Embryonic facial prominence (tissue), 1 donor: ENCODE data around the gene AEBP2.

ENCODE experiments used
- DNase-seq: peaks from one replicate; pipeline ENCODE4 v3.0.0-alpha.2; 2016; ENCODE audit errors: extremely low spot score

AEBP2 gene

GRCh38 chr12:19506497-19506896 is 67.2 kb downstream of the AEBP2 start:
- no peak for DNase-seq

GRCh38 chr12:19507823-19508222 is 68.5 kb downstream of the AEBP2 start:
- DNase-seq, result no peak

- no peak for DNase-seq
These were observed 71.2 kb downstream of the AEBP2 start for GRCh38 chr12:19510461-19510860.

- DNase-seq, result no peak
These were observed 75.9 kb downstream of the AEBP2 start for GRCh38 chr12:19515179-19515578.

GRCh38 chr12:19517583-19517982 is 78.3 kb downstream of the AEBP2 start:
- DNase-seq, result no peak

GRCh38 chr12:19518209-19518608 is 78.9 kb downstream of the AEBP2 start:
- no peak for DNase-seq

- DNase-seq, result no peak
These were observed 81.5 kb downstream of the AEBP2 start for GRCh38 chr12:19520646-19521415.

GRCh38 chr12:19525274-19525673 is 86.0 kb downstream of the AEBP2 start:
- DNase-seq, result no peak

- DNase-seq, result no peak
These were observed 88.6 kb downstream of the AEBP2 start for GRCh38 chr12:19527866-19528265.

GRCh38 chr12:19528750-19529149 is 89.5 kb downstream of the AEBP2 start:
- no peak for DNase-seq

GRCh38 chr12:19529951-19530636 is 90.8 kb downstream of the AEBP2 start:
- no peak for DNase-seq

GRCh38 chr12:19530637-19531023 is 91.3 kb downstream of the AEBP2 start:
- no peak for DNase-seq

- no peak for DNase-seq
These were observed 94.3 kb downstream of the AEBP2 start for GRCh38 chr12:19533567-19533966.

- no peak for DNase-seq
These were observed 99.8 kb downstream of the AEBP2 start for GRCh38 chr12:19539071-19539470.

GRCh38 chr12:19539836-19540235 is 100.5 kb downstream of the AEBP2 start:
- DNase-seq, result no peak

GRCh38 chr12:19542606-19543005 is 103.3 kb downstream of the AEBP2 start:
- no peak for DNase-seq

GRCh38 chr12:19544353-19544752 is 105.1 kb downstream of the AEBP2 start:
- no peak for DNase-seq

GRCh38 chr12:19545301-19545700 is 106.0 kb downstream of the AEBP2 start:
- no peak for DNase-seq

GRCh38 chr12:19546027-19546426 is 106.7 kb downstream of the AEBP2 start:
- no peak for DNase-seq

- DNase-seq, result no peak
These were observed 107.4 kb downstream of the AEBP2 start for GRCh38 chr12:19546611-19547162.

GRCh38 chr12:19547271-19547671 is 108.0 kb downstream of the AEBP2 start:
- DNase-seq, result no peak

GRCh38 chr12:19548834-19549233 is 109.5 kb downstream of the AEBP2 start:
- no peak for DNase-seq

- no peak for DNase-seq
These were observed 111.3 kb downstream of the AEBP2 start for GRCh38 chr12:19550626-19551025.
